ENCODE results near the gene PACSIN2. TPM values are rescaled to one million over a fixed set of nuclear protein-coding genes. Genes with fewer than 3 reads are reported as not detected.

The PACSIN2 gene
- total and polyA plus RNA-seq, 2 of the 13 experiments (the other 11 are each of a cell fraction or from before 2014, with no cell fraction given), result 54.1 to 68.8 TPM

DNA sequence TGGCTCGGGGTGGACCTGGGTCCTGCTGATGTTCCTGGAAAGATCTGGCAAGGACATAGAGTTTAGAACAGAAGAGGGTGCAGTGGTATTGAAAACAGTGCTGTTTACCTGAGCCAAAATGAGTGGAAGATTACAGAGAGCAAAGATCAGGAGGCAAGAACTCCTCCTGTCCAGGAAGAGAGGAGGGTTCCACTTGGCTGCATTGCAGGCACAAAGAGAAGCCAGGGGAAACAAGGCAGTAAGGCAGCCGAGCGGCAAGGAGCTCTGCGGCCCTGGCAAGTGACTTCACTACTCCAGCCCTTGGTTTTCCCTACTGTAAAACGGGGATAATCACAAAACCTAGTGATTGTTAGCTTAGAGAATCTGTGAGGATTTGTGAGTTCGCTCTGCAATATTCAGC is 3.7 kb upstream of the PACSIN2 start (continued):
- no peak for TF ChIP-seq ZNF558 (CRISPR knock-in tag; IDR thresholded peaks at IDR 0.05; ENCODE audit: borderline replicate concordance)
- peak; percentile 70 for TF ChIP-seq ZNF264 (CRISPR knock-in tag; IDR thresholded peaks at IDR 0.05)
- TF ChIP-seq, protein P1, sequence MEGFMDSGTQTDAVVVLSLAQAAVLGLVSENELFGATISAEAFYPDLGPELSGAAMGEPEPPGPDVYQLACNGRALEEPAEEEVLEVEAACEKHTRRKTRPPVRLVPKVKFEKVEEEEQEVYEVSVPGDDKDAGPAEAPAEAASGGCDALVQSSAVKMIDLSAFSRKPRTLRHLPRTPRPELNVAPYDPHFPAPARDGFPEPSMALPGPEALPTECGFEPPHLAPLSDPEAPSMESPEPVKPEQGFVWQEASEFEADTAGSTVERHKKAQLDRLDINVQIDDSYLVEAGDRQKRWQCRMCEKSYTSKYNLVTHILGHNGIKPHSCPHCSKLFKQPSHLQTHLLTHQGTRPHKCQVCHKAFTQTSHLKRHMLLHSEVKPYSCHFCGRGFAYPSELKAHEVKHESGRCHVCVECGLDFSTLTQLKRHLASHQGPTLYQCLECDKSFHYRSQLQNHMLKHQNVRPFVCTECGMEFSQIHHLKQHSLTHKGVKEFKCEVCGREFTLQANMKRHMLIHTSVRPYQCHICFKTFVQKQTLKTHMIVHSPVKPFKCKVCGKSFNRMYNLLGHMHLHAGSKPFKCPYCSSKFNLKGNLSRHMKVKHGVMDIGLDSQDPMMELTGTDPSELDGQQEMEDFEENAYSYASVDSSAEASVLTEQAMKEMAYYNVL (CRISPR knock-in tag; IDR thresholded peaks at IDR 0.05; ENCODE audit: borderline replicate concordance), result peak; percentile 42; the same call in 1 of the 2 replicates
- no peak for TF ChIP-seq ZFP36L1 (CRISPR knock-in tag; IDR thresholded peaks at IDR 0.05)
- peak; percentile 45; the same call in 1 of the 2 replicates for TF ChIP-seq GFI1 (CRISPR knock-in tag; IDR thresholded peaks at IDR 0.05; ENCODE audit: borderline replicate concordance)
- TF ChIP-seq ZNF430 (CRISPR knock-in tag; IDR thresholded peaks at IDR 0.05), result no peak
- peak; percentile 82 for TF ChIP-seq NR2F6 (IDR thresholded peaks at IDR 0.05)
- TF ChIP-seq NR2F6 (CRISPR knock-in tag; IDR thresholded peaks at IDR 0.05), result peak; percentile 93
- no peak for TF ChIP-seq TCF7L2 (IDR thresholded peaks at IDR 0.05; ENCODE audit: low read depth, low read length)
- 0 out of 2 replicates have a peak, but pooled peaks have one; percentile 71 for TF ChIP-seq NFKB2 (CRISPR knock-in tag; IDR thresholded peaks at IDR 0.05; ENCODE audit: borderline replicate concordance)
- TF ChIP-seq, protein P2, sequence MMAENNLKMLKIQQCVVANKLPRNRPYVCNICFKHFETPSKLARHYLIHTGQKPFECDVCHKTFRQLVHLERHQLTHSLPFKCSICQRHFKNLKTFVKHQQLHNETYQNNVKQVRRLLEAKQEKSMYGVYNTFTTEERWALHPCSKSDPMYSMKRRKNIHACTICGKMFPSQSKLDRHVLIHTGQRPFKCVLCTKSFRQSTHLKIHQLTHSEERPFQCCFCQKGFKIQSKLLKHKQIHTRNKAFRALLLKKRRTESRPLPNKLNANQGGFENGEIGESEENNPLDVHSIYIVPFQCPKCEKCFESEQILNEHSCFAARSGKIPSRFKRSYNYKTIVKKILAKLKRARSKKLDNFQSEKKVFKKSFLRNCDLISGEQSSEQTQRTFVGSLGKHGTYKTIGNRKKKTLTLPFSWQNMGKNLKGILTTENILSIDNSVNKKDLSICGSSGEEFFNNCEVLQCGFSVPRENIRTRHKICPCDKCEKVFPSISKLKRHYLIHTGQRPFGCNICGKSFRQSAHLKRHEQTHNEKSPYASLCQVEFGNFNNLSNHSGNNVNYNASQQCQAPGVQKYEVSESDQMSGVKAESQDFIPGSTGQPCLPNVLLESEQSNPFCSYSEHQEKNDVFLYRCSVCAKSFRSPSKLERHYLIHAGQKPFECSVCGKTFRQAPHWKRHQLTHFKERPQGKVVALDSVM (CRISPR knock-in tag; IDR thresholded peaks at IDR 0.05), result peak; percentile 44; the same call in 1 of the 2 replicates
- TF ChIP-seq JUNB (CRISPR knock-in tag; IDR thresholded peaks at IDR 0.05; ENCODE audit: borderline replicate concordance), result no peak
- 0 out of 2 replicates have a peak, but pooled peaks have one; percentile 36 for TF ChIP-seq ZNF24 (IDR thresholded peaks at IDR 0.05)
- TF ChIP-seq NBN (conservative IDR thresholded peaks at IDR 0.05), result no peak
- TF ChIP-seq FOXK1 (CRISPR knock-in tag; IDR thresholded peaks at IDR 0.05; ENCODE audit: borderline replicate concordance, low read depth), result peak; percentile 88; the same call in 1 of the 2 replicates
- no peak for TF ChIP-seq SCMH1 (CRISPR knock-in tag; IDR thresholded peaks at IDR 0.05; ENCODE audit: borderline replicate concordance)
- peak; percentile 70 for TF ChIP-seq ELF1 (CRISPR knock-in tag; IDR thresholded peaks at IDR 0.05)
- no peak for TF ChIP-seq NFYB (CRISPR knock-in tag; IDR thresholded peaks at IDR 0.05)
- TF ChIP-seq REPIN1 (CRISPR knock-in tag; IDR thresholded peaks at IDR 0.05; ENCODE audit: borderline replicate concordance, low read depth), result 0 out of 2 replicates have a peak, but pooled peaks have one; percentile 48
- no peak for TF ChIP-seq ZNF17 (CRISPR knock-in tag; IDR thresholded peaks at IDR 0.05)
- peak; percentile 57; the same call in 1 of the 2 replicates for TF ChIP-seq MYC (CRISPR knock-in tag; IDR thresholded peaks at IDR 0.05; ENCODE audit: borderline replicate concordance)
- peak; percentile 19 for TF ChIP-seq MED8 (CRISPR knock-in tag; IDR thresholded peaks at IDR 0.05; ENCODE audit: insufficient replicate concordance)
- TF ChIP-seq, protein P3, sequence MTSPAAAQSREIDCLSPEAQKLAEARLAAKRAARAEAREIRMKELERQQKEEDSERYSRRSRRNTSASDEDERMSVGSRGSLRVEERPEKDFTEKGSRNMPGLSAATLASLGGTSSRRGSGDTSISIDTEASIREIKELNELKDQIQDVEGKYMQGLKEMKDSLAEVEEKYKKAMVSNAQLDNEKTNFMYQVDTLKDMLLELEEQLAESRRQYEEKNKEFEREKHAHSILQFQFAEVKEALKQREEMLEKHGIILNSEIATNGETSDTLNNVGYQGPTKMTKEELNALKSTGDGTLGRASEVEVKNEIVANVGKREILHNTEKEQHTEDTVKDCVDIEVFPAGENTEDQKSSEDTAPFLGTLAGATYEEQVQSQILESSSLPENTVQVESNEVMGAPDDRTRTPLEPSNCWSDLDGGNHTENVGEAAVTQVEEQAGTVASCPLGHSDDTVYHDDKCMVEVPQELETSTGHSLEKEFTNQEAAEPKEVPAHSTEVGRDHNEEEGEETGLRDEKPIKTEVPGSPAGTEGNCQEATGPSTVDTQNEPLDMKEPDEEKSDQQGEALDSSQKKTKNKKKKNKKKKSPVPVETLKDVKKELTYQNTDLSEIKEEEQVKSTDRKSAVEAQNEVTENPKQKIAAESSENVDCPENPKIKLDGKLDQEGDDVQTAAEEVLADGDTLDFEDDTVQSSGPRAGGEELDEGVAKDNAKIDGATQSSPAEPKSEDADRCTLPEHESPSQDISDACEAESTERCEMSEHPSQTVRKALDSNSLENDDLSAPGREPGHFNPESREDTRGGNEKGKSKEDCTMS (CRISPR knock-in tag; conservative IDR thresholded peaks at IDR 0.05), result no peak
- TF ChIP-seq, protein P4, sequence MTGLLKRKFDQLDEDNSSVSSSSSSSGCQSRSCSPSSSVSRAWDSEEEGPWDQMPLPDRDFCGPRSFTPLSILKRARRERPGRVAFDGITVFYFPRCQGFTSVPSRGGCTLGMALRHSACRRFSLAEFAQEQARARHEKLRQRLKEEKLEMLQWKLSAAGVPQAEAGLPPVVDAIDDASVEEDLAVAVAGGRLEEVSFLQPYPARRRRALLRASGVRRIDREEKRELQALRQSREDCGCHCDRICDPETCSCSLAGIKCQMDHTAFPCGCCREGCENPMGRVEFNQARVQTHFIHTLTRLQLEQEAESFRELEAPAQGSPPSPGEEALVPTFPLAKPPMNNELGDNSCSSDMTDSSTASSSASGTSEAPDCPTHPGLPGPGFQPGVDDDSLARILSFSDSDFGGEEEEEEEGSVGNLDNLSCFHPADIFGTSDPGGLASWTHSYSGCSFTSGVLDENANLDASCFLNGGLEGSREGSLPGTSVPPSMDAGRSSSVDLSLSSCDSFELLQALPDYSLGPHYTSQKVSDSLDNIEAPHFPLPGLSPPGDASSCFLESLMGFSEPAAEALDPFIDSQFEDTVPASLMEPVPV (CRISPR knock-in tag; IDR thresholded peaks at IDR 0.05), result no peak
